AG10803 (cell line): ENCODE results near the gene FKBP8.

Source experiments
- DNase-seq: peaks from one replicate; pipeline ENCODE4 v3.0.0; 2010; ENCODE audit warnings: low read depth
- H3K4me3 ChIP-seq: 2 replicates; pipeline ENCODE4 v1.5.1; 2011; ENCODE audit warnings: mild to moderate bottlenecking, low read length, control low read depth
- CTCF ChIP-seq: conservative IDR thresholded peaks from 2 replicates; pipeline ENCODE4 v1.5.1; 2011; ENCODE audit warnings: mild to moderate bottlenecking, low read length, control low read depth, inconsistent platforms

The FKBP8 gene

DNA sequence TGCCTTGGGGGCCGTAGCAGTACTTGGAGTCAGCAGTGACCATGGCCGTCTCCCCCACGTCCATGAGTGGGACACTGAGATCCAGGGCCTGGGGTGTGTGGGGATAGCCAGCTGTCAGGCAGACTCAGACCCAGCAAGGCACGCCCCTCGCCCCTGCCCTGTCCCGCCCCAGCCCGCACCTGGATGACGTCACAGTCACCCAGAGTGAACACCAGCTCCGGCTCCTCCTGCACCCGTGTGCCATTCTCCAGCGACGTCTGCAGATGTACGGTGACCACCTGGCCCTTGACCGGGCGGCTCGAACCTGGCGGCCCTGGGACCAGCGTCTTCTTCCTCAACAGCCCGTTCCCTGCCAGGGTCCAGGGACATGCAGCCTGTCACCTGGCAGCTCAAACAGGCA, 4.0 kb downstream of the FKBP8 start:
- TF ChIP-seq CTCF, result no peak
- no peak overlapping the region for H3K4me3 ChIP-seq
- DNase-seq, result no peak

DNA sequence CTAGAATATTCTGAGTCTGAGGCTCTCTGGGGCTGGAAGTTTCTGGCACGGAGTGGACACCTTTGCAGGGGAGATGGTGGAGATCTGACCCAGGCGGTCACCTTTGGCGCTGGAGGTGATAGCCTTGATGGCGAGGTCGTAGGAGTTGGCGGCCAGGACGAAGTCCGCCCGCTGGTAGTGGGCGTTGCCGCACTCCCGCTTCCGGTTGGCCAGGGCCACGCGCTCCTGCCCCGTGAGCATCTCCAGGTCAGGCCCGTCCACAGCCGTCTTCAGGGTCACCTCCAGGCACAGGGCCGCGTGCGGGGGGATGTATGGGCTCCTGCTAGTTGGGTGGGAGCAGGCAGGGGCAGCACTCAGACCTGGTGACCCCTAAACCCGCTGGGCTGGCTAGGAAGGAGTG, 5.3 kb downstream of the FKBP8 start:
- DNase-seq, result no peak
- no peak for TF ChIP-seq CTCF
- H3K4me3 ChIP-seq, result no peak overlapping the region

DNA sequence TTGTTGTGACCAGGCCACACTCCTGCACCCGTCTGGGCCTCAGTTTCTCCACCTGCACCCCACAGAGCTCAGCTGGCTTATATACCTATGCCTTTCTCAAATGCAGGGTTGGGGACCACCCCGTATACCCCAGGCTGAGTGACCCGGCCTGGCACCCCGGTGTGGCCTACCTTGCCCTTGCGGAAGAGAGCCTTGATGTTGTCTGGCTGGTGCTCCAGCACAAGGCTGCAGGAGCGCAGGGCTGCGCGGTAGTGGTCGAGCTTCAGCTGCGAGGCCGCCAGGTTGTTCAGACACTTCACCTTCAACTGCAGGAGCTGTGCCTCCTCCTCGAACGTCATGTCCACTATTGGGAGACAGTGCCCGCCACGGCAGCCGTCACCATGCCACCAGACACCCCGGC, 5.9 kb downstream of the FKBP8 start:
- no peak overlapping the region for H3K4me3 ChIP-seq
- TF ChIP-seq CTCF, result no peak
- DNase-seq, result no peak

DNA sequence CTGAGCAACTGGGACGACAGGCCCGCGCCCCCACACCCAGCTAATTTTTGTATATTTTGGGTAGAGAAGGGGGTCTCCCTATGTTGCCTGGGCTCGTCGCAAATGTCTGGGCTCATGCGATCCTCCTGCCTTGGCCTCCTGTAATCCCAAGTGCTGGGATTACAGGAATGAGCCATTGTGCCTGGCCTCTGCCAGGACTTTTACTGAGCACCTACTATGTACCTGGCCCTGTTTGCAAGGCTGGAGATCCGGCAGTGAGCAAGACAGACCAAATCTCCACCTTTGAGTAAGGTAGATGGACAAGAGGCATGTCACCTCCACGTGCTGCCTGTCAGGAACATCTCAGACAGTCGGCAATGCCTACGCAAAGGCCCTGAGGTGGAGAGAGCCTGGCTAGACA, 6.9 kb downstream of the FKBP8 start:
- TF ChIP-seq CTCF, result no peak
- no peak overlapping the region for H3K4me3 ChIP-seq
- no peak for DNase-seq

DNA sequence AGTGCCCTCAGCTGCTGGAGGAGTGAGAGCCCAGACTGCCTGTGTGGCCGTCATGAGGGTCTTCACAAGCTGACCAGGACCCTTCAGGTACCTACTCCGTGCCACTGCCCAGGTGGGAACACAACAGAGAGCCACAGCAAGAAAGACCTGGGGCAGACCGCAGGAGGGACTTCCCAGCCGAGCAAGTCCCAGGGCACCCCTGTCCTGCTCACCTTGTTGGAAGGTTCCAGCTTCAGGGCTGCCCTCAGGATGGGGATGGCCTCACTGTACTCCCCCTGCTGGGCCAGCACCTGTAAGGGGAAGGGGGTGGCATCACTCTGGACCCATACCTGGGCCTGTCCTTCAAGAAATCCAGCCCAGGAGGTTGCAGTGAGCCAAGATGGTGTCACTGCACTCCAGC, 10.3 kb downstream of the FKBP8 start:
- no peak for DNase-seq
- H3K4me3 ChIP-seq, result no peak overlapping the region
- no peak for TF ChIP-seq CTCF

GRCh38 chr19:18532168-18532890, 11.0 kb downstream of the FKBP8 start:
- no peak for TF ChIP-seq CTCF
- DNase-seq, result no peak
- no peak overlapping the region for H3K4me3 ChIP-seq

- no peak for TF ChIP-seq CTCF
- no peak overlapping the region for H3K4me3 ChIP-seq
- DNase-seq, result no peak
These were observed 11.9 kb downstream of the FKBP8 start for GRCh38 chr19:18531485-18531884.
